NCI-H1930 (cell line): Measurements from ENCODE around the gene JPT1.
"Not testable (repeated sequence)": the region's sequence is repeated elsewhere in the genome, so short reads cannot be mapped to it uniquely, and the experiment has no call there.

ENCODE experiments used
- DNase-seq, 2 experiments: peaks; one replicate each; lab custom pipeline; 2025; lab: John Stamatoyannopoulos, UW

The JPT1 gene

GRCh38 chr17:75130059-75130631, 24.2 kb downstream of the JPT1 start:
- no peak for DNase-seq

GRCh38 chr17:75129576-75129975, 24.7 kb downstream of the JPT1 start:
- DNase-seq: no peak

GRCh38 chr17:75128694-75129505, 25.4 kb downstream of the JPT1 start:
- no peak for DNase-seq

GRCh38 chr17:75127936-75128335, 26.4 kb downstream of the JPT1 start:
- DNase-seq: not testable (repeated sequence)

GRCh38 chr17:75126954-75127353, 27.4 kb downstream of the JPT1 start:
- DNase-seq: no peak

GRCh38 chr17:75125984-75126383, 28.3 kb downstream of the JPT1 start:
- no peak for DNase-seq

- DNase-seq: no peak
Observed at GRCh38 chr17:75124819-75125162, 29.5 kb downstream of the JPT1 start.

- no peak for DNase-seq
Observed at GRCh38 chr17:75124041-75124818, 30.1 kb downstream of the JPT1 start.

- no peak for DNase-seq
Observed at GRCh38 chr17:75118307-75118706, 36.0 kb downstream of the JPT1 start.

GRCh38 chr17:75116737-75117136, 37.6 kb downstream of the JPT1 start:
- DNase-seq: no peak

GRCh38 chr17:75115555-75115954, 38.8 kb downstream of the JPT1 start:
- DNase-seq: no peak

- no peak for DNase-seq
Observed at GRCh38 chr17:75114552-75115314, 39.6 kb downstream of the JPT1 start.

- peak; percentile 70 to 81 for DNase-seq
Observed at GRCh38 chr17:75113798-75114551, 40.3 kb downstream of the JPT1 start.

- no peak for DNase-seq
Observed at GRCh38 chr17:75111777-75112335, 42.5 kb downstream of the JPT1 start.

- DNase-seq: no peak
Observed at GRCh38 chr17:75110234-75110937, 43.9 kb downstream of the JPT1 start.

- peak; percentile 59 to 88 for DNase-seq
Observed at GRCh38 chr17:75109407-75110233, 44.7 kb downstream of the JPT1 start, which contains the start of gene ARMC7. ARMC7 (plus strand) TSS chr17:75109969; CDS start chr17:75110289, 320 bp downstream.

GRCh38 chr17:75109046-75109406, 45.3 kb downstream of the JPT1 start:
- no peak for DNase-seq

GRCh38 chr17:75108193-75108592, 46.1 kb downstream of the JPT1 start:
- DNase-seq: no peak
